Inflammatory macrophage (primary cell): ENCODE results near the gene TUNAR.

Experiments
- DNase-seq, 2 donors: peaks; one replicate each; pipeline ENCODE4 v3.0.0-alpha.2; 2020 to 2022

The TUNAR gene

GRCh38 chr14:95872777-95873176 lies 3.9 kb upstream of the TUNAR start:
- no peak for DNase-seq

DNA sequence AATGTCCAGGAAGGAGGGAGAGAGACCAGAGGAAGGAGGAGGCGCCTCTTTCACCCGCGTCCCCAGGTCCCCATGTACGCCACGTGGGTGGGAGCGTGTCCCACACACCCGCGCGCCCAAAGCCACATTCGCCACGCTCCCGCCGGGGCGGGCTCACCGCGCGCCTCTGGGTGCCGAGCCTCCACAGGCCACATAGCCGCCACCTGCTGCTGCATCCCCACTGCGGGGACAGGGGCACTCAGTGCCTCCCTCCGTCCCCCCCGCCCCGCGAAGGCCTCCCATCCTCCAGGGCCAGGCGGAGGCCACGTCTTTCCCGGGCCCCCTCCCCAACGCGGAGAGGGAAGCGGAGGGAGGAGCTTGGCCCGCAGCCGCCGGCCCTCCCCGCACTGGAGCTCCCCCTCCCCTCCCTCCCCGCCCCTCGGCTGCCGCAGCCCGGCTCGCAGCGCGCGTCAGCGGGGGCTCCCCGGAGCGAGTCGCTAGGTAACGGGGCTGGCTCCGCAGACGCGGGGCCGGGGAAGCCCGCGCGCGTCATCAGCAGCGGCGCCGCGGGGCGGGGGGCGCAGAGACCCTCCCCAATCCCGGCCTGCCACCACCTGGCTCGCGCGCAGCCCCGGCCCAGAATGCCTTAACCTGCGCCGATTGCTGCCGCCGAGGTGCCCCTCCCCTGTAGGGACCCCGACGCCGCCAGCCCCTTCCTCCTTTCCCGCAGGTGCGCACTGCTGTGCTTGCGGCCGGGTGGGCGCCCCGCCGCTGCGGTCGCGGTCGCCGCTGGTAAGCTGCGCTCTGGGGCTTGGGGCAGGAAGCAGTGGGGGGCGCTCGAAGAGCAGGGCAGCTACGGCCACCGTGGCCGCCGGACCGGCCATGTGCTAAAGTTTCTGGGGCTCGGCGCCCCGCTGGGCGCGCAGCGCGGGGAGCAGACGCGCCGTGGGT lies 536 bp upstream of the TUNAR start:
- no peak for DNase-seq

GRCh38 chr14:95877633-95878032 lies 1.0 kb downstream of the TUNAR start:
- no peak for DNase-seq

GRCh38 chr14:95884377-95884776 lies 7.7 kb downstream of the TUNAR start:
- DNase-seq = no peak

DNA sequence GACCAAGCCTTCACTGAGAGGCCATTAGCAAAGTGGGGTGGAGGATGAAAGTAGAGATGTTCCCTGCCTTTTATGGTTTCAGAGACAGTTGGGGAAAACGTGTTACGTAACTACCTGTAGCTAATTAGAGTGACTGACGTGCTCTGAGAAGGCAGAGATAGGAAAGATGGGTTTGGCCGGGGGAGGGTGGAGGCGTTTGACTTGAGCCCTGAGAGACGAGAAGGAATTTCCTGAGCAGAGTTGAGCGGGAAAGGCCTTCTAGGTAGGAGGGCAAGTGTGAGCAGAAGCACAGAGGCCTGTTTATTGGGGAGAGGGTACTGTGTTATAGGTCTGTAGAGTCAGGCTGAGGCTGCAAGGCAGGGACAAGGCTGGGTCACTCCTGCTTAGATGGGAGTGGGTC lies 8.6 kb downstream of the TUNAR start:
- DNase-seq = no peak

GRCh38 chr14:95885866-95886265 lies 9.2 kb downstream of the TUNAR start:
- no peak for DNase-seq

- DNase-seq = no peak
Observed at GRCh38 chr14:95886366-95887056, 9.9 kb downstream of the TUNAR start.

- no peak for DNase-seq
Observed at GRCh38 chr14:95887351-95887750, 10.7 kb downstream of the TUNAR start.

GRCh38 chr14:95889236-95889979 lies 12.8 kb downstream of the TUNAR start:
- no peak for DNase-seq

DNA sequence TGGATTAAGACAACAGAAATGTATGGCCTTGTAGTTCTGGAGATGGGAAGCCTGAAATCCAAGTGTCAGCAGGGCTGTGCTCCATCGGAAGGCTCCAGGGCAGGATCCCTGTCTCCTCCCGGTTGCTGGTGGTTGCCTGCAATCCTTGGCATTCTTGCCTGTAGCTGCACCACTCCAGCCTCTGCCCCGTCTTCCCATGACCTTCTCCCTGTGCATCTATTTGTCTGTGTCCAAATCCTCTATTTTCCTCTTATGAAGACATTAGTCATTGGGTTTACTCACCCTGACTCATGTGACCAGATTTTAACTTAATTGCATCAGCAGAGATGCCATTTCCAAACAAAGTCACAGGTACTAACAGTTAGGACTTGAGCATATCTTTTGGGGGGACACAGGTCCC lies 15.1 kb downstream of the TUNAR start:
- no peak for DNase-seq

DNA sequence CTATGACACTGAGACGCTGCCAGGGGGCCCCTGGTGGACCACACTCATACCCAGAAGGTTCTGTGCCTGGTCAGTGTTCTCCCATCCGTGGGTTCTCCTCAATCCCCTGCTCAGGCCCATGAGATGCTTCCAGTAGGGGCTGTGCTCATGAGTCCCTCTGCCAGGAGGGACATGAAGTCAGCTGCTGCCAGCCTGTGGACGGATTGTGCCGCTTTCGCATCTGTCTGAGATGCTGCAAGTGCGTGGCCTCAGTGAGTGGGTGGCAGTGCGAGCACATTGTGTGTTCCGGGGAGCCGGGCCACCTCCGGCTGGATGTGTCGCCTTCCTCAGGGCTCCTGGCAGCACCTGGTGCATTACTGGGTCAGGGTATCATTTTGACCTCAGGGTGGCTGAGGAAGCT lies 15.5 kb downstream of the TUNAR start:
- DNase-seq = no peak

- no peak for DNase-seq
Observed at GRCh38 chr14:95895720-95896119, 19.1 kb downstream of the TUNAR start.

DNA sequence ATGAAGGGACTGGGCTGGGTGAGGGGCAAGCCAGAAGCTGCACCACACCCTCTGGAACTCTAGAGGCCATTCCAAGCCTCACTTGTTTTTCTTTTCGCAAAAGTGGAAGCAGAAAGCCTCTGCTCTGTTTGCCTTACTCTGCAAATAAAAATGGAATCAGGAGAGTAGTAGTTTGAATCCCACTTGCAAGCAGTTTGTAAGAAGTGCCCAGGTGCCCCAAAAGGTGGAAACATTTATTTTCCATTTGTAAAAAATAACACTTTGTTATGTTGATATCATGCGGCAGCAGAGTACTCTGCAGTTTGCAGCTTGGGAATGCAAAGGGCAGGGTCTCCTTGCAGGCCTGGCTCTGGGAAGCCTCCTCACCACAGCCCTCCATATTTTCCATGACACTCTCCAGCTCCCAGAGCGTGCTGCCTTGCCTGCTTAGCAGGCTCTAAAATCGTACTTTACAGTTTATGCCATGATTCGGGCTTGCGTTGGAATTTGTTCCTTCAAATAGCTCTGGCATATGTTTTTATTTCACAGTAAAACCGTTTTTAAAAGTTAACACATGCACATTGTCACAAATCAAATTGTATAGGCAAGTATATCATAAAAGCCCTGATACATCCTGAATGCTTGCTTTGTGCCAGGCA lies 20.0 kb downstream of the TUNAR start:
- DNase-seq = no peak

DNA sequence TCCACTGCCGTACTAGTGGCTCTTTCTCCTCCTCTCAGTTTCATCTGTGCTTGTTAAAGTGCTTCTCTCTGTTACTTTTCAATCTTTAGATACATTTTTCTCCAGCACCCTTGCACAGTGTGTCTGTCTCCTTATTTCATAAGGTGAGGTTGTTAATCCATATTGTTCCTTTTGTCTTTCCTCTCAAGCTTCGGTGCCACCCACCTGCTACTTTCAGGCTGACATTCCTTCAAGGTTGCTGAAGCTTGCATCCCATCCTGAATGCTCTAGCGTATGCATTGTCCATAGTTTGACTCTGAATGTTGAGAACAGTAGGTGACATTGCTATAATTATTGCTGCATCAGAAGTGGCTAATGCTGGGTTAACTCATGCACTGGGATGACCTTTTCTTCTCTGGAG lies 20.6 kb downstream of the TUNAR start:
- no peak for DNase-seq

- DNase-seq = no peak
Observed at GRCh38 chr14:95901054-95901453, 24.4 kb downstream of the TUNAR start.

GRCh38 chr14:95902273-95902826 lies 25.7 kb downstream of the TUNAR start:
- no peak for DNase-seq

DNA sequence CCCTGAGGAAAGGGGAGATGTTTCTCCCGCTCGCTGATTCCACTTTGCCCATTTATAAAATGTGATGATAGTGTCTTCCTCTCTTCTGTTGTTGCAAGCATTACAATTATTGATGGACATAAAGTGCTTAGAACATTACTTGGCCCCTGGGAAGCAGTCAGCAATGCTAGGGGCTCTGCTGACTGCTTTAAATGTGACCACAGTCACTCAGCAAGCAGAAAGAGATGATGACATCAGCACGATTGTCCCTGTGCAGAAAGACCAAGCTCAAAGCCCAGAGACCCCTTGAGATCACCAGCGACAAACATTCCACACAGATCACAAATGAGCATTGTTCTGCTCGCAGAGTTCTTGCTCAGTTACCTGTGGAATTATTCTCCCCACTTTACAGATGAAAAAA lies 26.5 kb downstream of the TUNAR start:
- no peak for DNase-seq

DNA sequence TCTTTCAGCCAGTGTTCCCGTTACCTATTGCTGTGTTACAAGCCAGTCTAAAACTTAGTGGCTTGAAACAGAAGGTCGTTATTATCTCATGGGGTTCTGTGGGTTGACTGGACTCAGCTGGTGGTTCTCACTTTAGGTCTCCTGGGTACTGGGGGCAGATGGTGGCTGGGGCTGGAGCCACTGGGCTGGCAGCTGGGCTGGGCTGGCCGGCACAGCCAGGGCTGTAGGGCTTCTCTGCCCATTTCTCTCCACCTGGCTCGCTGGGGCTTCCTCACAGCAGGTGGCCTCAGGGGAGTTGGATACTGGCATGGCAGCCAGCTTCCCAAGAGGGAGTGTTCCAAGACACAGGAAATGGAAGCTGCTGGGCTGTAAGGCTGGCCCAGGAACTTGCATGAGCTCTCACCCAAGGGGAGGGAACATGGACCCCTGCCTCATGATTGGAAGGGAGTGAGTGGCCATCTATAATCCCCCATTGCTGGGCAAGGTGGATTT lies 27.0 kb downstream of the TUNAR start:
- DNase-seq = no peak

DNA sequence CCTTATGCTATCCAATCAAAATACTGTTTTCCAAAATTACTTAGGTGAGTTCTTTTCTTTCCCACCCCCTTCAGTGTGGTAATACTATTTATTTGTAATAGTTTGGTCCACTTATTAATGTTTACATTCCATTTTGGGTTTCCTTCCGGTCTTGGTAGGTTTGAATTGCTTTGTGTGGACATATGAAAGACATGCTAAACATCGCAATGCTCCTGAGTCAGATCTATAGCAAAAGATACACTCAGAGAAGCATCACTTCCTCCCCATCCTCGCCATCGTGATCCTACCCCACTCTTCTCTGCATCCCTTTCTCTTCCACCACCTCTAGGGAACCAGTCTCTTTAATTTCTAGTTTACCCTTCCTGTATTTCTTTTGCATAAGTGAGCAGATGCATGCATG lies 30.0 kb downstream of the TUNAR start:
- DNase-seq = no peak

DNA sequence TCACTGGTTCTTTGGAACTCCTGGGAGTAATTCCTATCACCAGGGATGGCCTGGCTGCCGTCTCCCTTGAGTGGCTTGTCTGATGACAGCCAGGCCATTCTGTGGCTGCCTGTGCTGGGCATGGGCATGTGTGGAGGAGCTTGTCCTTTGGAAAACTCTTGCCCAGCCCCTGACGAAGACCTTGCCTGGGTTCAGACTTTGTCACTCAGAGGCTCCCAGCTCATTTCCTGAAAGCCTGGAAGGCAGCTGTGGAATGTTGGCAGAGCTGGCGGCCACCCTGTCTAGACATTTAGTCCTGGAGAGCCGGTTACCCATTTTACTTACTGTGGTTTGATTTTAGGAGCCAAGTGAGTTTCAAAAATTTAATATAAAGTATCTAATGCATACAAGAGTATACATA lies 34.0 kb downstream of the TUNAR start:
- no peak for DNase-seq

DNA sequence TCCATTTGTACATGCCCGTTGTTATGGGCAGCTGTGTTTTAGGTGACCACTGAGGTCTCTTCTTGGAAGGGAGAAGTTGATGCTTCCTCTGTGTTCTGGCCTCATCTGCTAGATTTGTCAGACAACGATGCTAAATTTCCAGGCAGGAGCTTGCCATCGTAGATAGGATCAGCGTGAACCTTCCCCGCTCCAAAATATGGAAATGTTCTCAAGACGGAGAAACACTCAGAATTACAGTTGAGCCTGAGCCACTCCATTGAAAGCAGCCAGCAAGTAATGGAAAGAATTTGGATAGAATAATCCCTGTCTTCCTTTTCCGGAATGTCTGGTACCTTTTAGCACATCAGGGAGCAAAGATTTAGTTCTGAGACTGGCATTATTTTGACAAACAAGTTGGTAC lies 34.8 kb downstream of the TUNAR start:
- no peak for DNase-seq

- DNase-seq = no peak
Observed at GRCh38 chr14:95915330-95915729, 38.7 kb downstream of the TUNAR start.
